HEK293 (cell line): Measurements from ENCODE around the gene HYOU1.

Experiments
- CTCF ChIA-PET: fragments of 350-600 bp; formaldehyde crosslinking; extraction: SDS; loops from one replicate; lab custom pipeline; 2021; ENCODE audit warnings: antibody characterized with exemption; lab: Yijun Ruan, JAX
- POLR2A ChIA-PET: fragments of 300-600 bp; formaldehyde crosslinking; extraction: SDS; loops from one replicate; lab custom pipeline; 2020; ENCODE audit warnings: antibody characterized with exemption, inconsistent platforms; lab: Yijun Ruan, JAX
- H3K27ac ChIP-seq: fragments of 200-500 bp; sonication (Bioruptor generic); 2 replicates; pipeline ENCODE4 v1.5.1; 2014; ENCODE audit warnings: low read depth, low read length, control low read depth, inconsistent platforms; ENCODE audit errors: extremely low read depth
- H3K36me3 ChIP-seq, 2 experiments: fragments of 200-500 bp in 1 of 2; sonication (Bioruptor generic) in 1 of 2; 1 replicate in 1 of 2; 2 replicates in 1 of 2; pipeline ENCODE4 v1.5.1; 2014 to 2017; ENCODE audit warnings: inconsistent platforms in 2 of 2, low read length in 2 of 2; ENCODE audit not compliant: control insufficient read depth in 2 of 2, insufficient read depth in 1 of 2
- H3K4me1 ChIP-seq: fragments of 200-500 bp; sonication (Bioruptor generic); 2 replicates; pipeline ENCODE4 v1.5.1; 2014; ENCODE audit warnings: mild to moderate bottlenecking, low read length, inconsistent platforms; ENCODE audit not compliant: control insufficient read depth, insufficient read depth
- H3K4me3 ChIP-seq: 2 replicates; pipeline ENCODE4 v1.5.1; 2011; ENCODE audit warnings: low read depth, mild to moderate bottlenecking, control low read depth, low read length, moderate library complexity
- H3K9me3 ChIP-seq: fragments of 200-500 bp; sonication (Bioruptor generic); 2 replicates; pipeline ENCODE4 v1.5.1; 2014; ENCODE audit warnings: low read depth, low read length, inconsistent platforms; ENCODE audit not compliant: control insufficient read depth, insufficient read depth
- BCL6B ChIP-seq: fragments of 450-650 bp; formaldehyde crosslinking; IDR thresholded peaks from 2 replicates; pipeline ENCODE4 v1.5.1; 2017; ENCODE audit warnings: missing biosample characterization, missing genetic modification characterization
- GFI1B ChIP-seq: fragments of 450-650 bp; formaldehyde crosslinking; IDR thresholded peaks from 2 replicates; pipeline ENCODE4 v1.5.1; 2016; ENCODE audit warnings: missing biosample characterization, missing genetic modification characterization
- HIC1 ChIP-seq: fragments of 450-650 bp; formaldehyde crosslinking; IDR thresholded peaks from 2 replicates; pipeline ENCODE4 v1.5.1; 2016; ENCODE audit warnings: missing biosample characterization, missing genetic modification characterization
- IKZF3 ChIP-seq: fragments of 450-650 bp; IDR thresholded peaks from 2 replicates; pipeline ENCODE4 v1.5.0; 2018; ENCODE audit warnings: missing biosample characterization, mild to moderate bottlenecking, missing genetic modification characterization, moderate library complexity
- SP3 ChIP-seq: fragments of 450-650 bp; formaldehyde crosslinking; IDR thresholded peaks from 2 replicates; pipeline ENCODE4 v1.5.1; 2016; ENCODE audit warnings: missing biosample characterization, missing genetic modification characterization
- ZBTB10 ChIP-seq: fragments of 450-650 bp; formaldehyde crosslinking; IDR thresholded peaks from 2 replicates; pipeline ENCODE4 v1.5.1; 2016; ENCODE audit warnings: missing biosample characterization, missing genetic modification characterization
- ZBTB8A ChIP-seq: fragments of 450-650 bp; formaldehyde crosslinking; IDR thresholded peaks from 2 replicates; pipeline ENCODE4 v1.5.1; 2016; ENCODE audit warnings: missing biosample characterization, missing genetic modification characterization
- ZNF10 ChIP-seq: fragments of 450-650 bp; formaldehyde crosslinking; IDR thresholded peaks from 2 replicates; pipeline ENCODE4 v1.5.1; 2017; ENCODE audit warnings: missing biosample characterization, missing genetic modification characterization
- ZNF133 ChIP-seq: fragments of 450-650 bp; formaldehyde crosslinking; IDR thresholded peaks from 2 replicates; pipeline ENCODE4 v1.5.1; 2016; ENCODE audit warnings: missing biosample characterization, missing genetic modification characterization
- ZNF138 ChIP-seq: fragments of 450-650 bp; formaldehyde crosslinking; IDR thresholded peaks from 2 replicates; pipeline ENCODE4 v1.5.1; 2016; ENCODE audit warnings: missing biosample characterization, missing genetic modification characterization, borderline replicate concordance
- ZNF146 ChIP-seq: fragments of 450-650 bp; formaldehyde crosslinking; IDR thresholded peaks from 2 replicates; pipeline ENCODE4 v1.5.1; 2016; ENCODE audit warnings: missing biosample characterization, missing genetic modification characterization
- ZNF175 ChIP-seq: fragments of 450-650 bp; formaldehyde crosslinking; IDR thresholded peaks from 2 replicates; pipeline ENCODE4 v1.5.1; 2016; ENCODE audit warnings: missing biosample characterization, missing genetic modification characterization
- ZNF184 ChIP-seq: fragments of 450-650 bp; IDR thresholded peaks from 2 replicates; pipeline ENCODE4 v1.5.1; 2018; ENCODE audit warnings: missing biosample characterization, mild to moderate bottlenecking, missing genetic modification characterization
- ZNF23 ChIP-seq: fragments of 450-650 bp; formaldehyde crosslinking; IDR thresholded peaks from 2 replicates; pipeline ENCODE4 v1.5.1; 2016; ENCODE audit warnings: missing biosample characterization, missing genetic modification characterization, borderline replicate concordance
- ZNF350 ChIP-seq: fragments of 450-650 bp; formaldehyde crosslinking; IDR thresholded peaks from 2 replicates; pipeline ENCODE4 v1.5.0; 2017; ENCODE audit warnings: missing biosample characterization, mild to moderate bottlenecking, missing genetic modification characterization
- ZNF391 ChIP-seq: fragments of 450-650 bp; formaldehyde crosslinking; IDR thresholded peaks from 2 replicates; pipeline ENCODE4 v1.5.1; 2016; ENCODE audit warnings: low read depth, missing biosample characterization, missing genetic modification characterization, borderline replicate concordance
- ZNF416 ChIP-seq: fragments of 450-650 bp; formaldehyde crosslinking; IDR thresholded peaks from 2 replicates; pipeline ENCODE4 v1.5.1; 2016; ENCODE audit warnings: missing biosample characterization, missing genetic modification characterization
- ZNF423 ChIP-seq: fragments of 450-650 bp; formaldehyde crosslinking; IDR thresholded peaks from 2 replicates; pipeline ENCODE4 v1.5.1; 2016; ENCODE audit warnings: missing biosample characterization, missing genetic modification characterization
- ZNF530 ChIP-seq: fragments of 450-650 bp; formaldehyde crosslinking; IDR thresholded peaks from 2 replicates; pipeline ENCODE4 v1.5.1; 2016; ENCODE audit warnings: low read depth, missing biosample characterization, missing genetic modification characterization
- ZNF555 ChIP-seq: fragments of 450-650 bp; formaldehyde crosslinking; conservative IDR thresholded peaks from 2 replicates; pipeline ENCODE4 v1.5.1; 2017; ENCODE audit warnings: missing biosample characterization, mild to moderate bottlenecking, missing genetic modification characterization, inconsistent platforms
- ZNF558 ChIP-seq: fragments of 450-650 bp; formaldehyde crosslinking; IDR thresholded peaks from 2 replicates; pipeline ENCODE4 v1.5.1; 2016; ENCODE audit warnings: missing biosample characterization, missing genetic modification characterization
- ZNF621 ChIP-seq: fragments of 450-650 bp; formaldehyde crosslinking; IDR thresholded peaks from 2 replicates; pipeline ENCODE4 v1.5.1; 2017; ENCODE audit warnings: missing biosample characterization, missing genetic modification characterization
- ZNF707 ChIP-seq: fragments of 450-650 bp; formaldehyde crosslinking; IDR thresholded peaks from 2 replicates; pipeline ENCODE4 v1.5.1; 2016; ENCODE audit warnings: missing biosample characterization, missing genetic modification characterization
- ZNF777 ChIP-seq: fragments of 450-650 bp; formaldehyde crosslinking; IDR thresholded peaks from 2 replicates; pipeline ENCODE4 v1.5.1; 2017; ENCODE audit warnings: missing biosample characterization, missing genetic modification characterization, borderline replicate concordance
- ZNF785 ChIP-seq: fragments of 450-650 bp; formaldehyde crosslinking; IDR thresholded peaks from 2 replicates; pipeline ENCODE4 v1.5.1; 2016; ENCODE audit warnings: missing biosample characterization, missing genetic modification characterization
- ZNF837 ChIP-seq: fragments of 450-650 bp; formaldehyde crosslinking; IDR thresholded peaks from 2 replicates; pipeline ENCODE4 v1.5.1; 2016; ENCODE audit warnings: missing biosample characterization, missing genetic modification characterization
- ZXDB ChIP-seq: fragments of 450-650 bp; formaldehyde crosslinking; IDR thresholded peaks from 2 replicates; pipeline ENCODE4 v1.5.1; 2016; ENCODE audit warnings: missing biosample characterization, missing genetic modification characterization
- TF ChIP-seq, protein P1 (sequence below): fragments of 450-650 bp; formaldehyde crosslinking; IDR thresholded peaks from 2 replicates; pipeline ENCODE4 v1.5.1; 2017; ENCODE audit warnings: missing biosample characterization, missing genetic modification characterization
- TF ChIP-seq, protein P2 (sequence below): fragments of 450-650 bp; formaldehyde crosslinking; IDR thresholded peaks from 2 replicates; pipeline ENCODE4 v1.5.1; 2016; ENCODE audit warnings: missing biosample characterization, missing genetic modification characterization

Gene HYOU1

DNA sequence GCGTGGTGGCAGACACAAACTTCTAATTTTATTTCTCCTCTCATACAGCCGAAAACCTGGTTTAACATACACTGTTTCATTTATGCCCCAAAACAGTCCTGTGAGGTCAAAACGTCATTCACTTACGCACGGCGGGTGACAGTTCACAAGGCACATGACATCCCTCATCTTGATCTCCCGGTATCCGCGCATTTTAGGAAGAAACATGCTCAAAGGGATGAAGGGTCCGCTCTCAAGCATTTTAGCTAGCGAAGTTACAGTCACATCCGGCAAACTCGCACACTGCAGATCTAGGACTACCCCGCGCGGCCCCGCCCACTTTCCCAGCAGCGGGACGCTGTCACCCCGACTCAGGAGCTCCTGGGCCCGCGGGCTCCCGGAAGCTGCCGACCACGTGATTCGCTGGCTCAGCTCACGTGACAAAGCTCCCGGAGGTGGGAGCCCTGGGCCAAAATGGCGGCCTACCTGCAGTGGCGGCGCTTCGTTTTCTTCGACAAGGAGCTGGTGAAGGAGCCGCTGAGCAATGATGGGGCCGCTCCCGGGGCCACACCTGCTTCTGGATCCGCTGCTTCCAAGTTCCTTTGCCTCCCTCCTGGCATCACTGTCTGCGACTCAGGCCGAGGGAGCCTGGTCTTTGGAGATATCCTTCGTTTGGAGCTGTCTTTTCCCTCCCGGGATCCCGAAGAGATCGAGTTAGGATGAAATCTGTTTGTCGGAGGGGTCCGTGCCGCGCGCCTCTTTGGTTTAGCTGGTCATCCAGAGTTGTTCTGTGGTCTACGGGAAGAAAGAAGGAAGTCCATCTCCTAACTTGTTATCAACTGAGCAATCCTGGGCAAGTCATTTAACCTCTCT is 10.6 kb upstream of the HYOU1 start, which contains the start of gene VPS11:
VPS11 (plus strand) TSS at position 448 of the 852 bp plus-strand sequence; CDS start at position 454, 6 bp downstream.
- Histone ChIP-seq H3K9me3 (no peaks in the 10 kb centered on the region), H3K27ac (peak within 1 kb of the TSS; percentile 7; the same call in 1 of the 2 replicates), H3K4me3 (peak within 1 kb of the TSS; percentile 99), H3K36me3 (peaks cover 4 to 31% of the 10 kb centered on the region in 2 experiments; a peak in 2 of 3 replicates), H3K4me1 (no peaks in the 10 kb centered on the region)
- CTCF ChIA-PET = interaction anchor here (0.6 to 2.6 kb wide), 9 partner anchors 10 to 400 kb away, joined by 3 to 8 read pairs (median 4); partner anchors contain the start of genes DPAGT1 and SLC37A4
- POLR2A ChIA-PET = interaction anchor here (0.5 to 2.2 kb wide), 21 partner anchors 11 to 249 kb away, joined by 3 to 61 read pairs (median 4); partner anchors contain the start of genes CBL, CENATAC, DPAGT1 and HINFP
- TF ChIP-seq ZNF530 (tag by site-specific recombination) = no peak
- TF ChIP-seq ZNF133 = no peak
- TF ChIP-seq IKZF3 (tag by site-specific recombination) = peak; percentile 59; the same call in 1 of the 2 replicates
- TF ChIP-seq ZNF23 (tag by site-specific recombination) = no peak
- TF ChIP-seq ZNF555 = no peak
- no peak for TF ChIP-seq ZNF146
- TF ChIP-seq ZNF558 (tag by site-specific recombination) = no peak
- TF ChIP-seq ZNF785 (tag by site-specific recombination) = no peak
- no peak for TF ChIP-seq HIC1 (tag by site-specific recombination)
- no peak for TF ChIP-seq ZNF707 (tag by site-specific recombination)
- no peak for TF ChIP-seq ZNF837 (tag by site-specific recombination)
- TF ChIP-seq ZNF416 = no peak
- TF ChIP-seq ZNF391 (tag by site-specific recombination) = no peak
- TF ChIP-seq ZNF10 (tag by site-specific recombination) = no peak
- no peak for TF ChIP-seq ZNF175 (tag by site-specific recombination)
- TF ChIP-seq, protein P1, sequence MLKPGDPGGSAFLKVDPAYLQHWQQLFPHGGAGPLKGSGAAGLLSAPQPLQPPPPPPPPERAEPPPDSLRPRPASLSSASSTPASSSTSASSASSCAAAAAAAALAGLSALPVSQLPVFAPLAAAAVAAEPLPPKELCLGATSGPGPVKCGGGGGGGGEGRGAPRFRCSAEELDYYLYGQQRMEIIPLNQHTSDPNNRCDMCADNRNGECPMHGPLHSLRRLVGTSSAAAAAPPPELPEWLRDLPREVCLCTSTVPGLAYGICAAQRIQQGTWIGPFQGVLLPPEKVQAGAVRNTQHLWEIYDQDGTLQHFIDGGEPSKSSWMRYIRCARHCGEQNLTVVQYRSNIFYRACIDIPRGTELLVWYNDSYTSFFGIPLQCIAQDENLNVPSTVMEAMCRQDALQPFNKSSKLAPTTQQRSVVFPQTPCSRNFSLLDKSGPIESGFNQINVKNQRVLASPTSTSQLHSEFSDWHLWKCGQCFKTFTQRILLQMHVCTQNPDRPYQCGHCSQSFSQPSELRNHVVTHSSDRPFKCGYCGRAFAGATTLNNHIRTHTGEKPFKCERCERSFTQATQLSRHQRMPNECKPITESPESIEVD = no peak
- no peak for TF ChIP-seq ZNF621 (tag by site-specific recombination)
- no peak for TF ChIP-seq ZNF350 (tag by site-specific recombination)
- no peak for TF ChIP-seq GFI1B
- TF ChIP-seq SP3 (tag by site-specific recombination) = peak; percentile 74
- no peak for TF ChIP-seq ZNF423 (tag by site-specific recombination)
- TF ChIP-seq BCL6B = no peak
- TF ChIP-seq, protein P2, sequence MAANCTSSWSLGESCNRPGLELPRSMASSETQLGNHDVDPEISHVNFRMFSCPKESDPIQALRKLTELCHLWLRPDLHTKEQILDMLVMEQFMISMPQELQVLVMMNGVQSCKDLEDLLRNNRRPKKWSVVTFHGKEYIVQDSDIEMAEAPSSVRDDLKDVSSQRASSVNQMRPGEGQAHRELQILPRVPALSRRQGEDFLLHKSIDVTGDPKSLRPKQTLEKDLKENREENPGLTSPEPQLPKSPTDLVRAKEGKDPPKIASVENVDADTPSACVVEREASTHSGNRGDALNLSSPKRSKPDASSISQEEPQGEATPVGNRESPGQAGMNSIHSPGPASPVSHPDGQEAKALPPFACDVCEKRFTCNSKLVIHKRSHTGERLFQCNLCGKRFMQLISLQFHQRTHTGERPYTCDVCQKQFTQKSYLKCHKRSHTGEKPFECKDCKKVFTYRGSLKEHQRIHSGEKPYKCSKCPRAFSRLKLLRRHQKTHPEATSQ (tag by site-specific recombination) = no peak
- peak; percentile 78 for TF ChIP-seq ZXDB
- TF ChIP-seq ZBTB10 (tag by site-specific recombination) = peak; percentile 53; the same call in 1 of the 2 replicates
- no peak for TF ChIP-seq ZNF777
- TF ChIP-seq ZNF138 = no peak
- no peak for TF ChIP-seq ZNF184 (tag by site-specific recombination)
- no peak for TF ChIP-seq ZBTB8A (tag by site-specific recombination)
